SK-N-SH (cell line): ENCODE measurements around the gene STK16. TPM values are rescaled to one million over a fixed set of nuclear protein-coding genes. Genes with fewer than 3 reads are reported as not detected.

Experiments used
- CTCF ChIA-PET: fragments of 300-600, 350-600 bp; formaldehyde crosslinking; extraction: SDS; loops from one replicate; lab custom pipeline; 2021; lab: Yijun Ruan, JAX
- POLR2A ChIA-PET: fragments of 350-600 bp; sonication (Branson Sonifier 250); formaldehyde crosslinking; extraction: SDS; loops from one replicate; lab custom pipeline; 2020; ENCODE audit warnings: antibody characterized with exemption, inconsistent platforms; lab: Yijun Ruan, JAX
- DNase-seq: peaks from one replicate; pipeline ENCODE4 v3.0.0; 2012
- H2AFZ ChIP-seq: fragments of 200-600 bp; sonication (generic); 2 replicates; pipeline ENCODE4 v1.8.1; 2016; ENCODE audit warnings: antibody characterized with exemption, mild to moderate bottlenecking, low read depth
- H3F3A ChIP-seq: fragments of 200-600 bp; sonication (generic); replicated peaks from 2 replicates; pipeline ENCODE3; 2016; ENCODE audit warnings: antibody characterized with exemption, mild to moderate bottlenecking; ENCODE audit not compliant: insufficient read depth
- H3K27ac ChIP-seq, 2 experiments: fragments of 200-500 bp in 1 of 2; fragments of 200-600 bp in 1 of 2; sonication (Bioruptor generic) in 1 of 2; sonication (generic), shearing (Covaris generic) in 1 of 2; 2 replicates each; pipeline versions ENCODE4 v1.5.1 to v1.6.1; 2014 to 2016; ENCODE audit warnings: low read depth in 2 of 2, inconsistent platforms in 1 of 2, low read length in 1 of 2, mild to moderate bottlenecking in 1 of 2, mixed read lengths in 1 of 2
- H3K27me3 ChIP-seq: fragments of 200-600 bp; sonication (generic), shearing (Covaris generic); 2 replicates; pipeline ENCODE4 v1.6.1; 2016; ENCODE audit warnings: mixed run types; ENCODE audit not compliant: insufficient read depth
- H3K36me3 ChIP-seq, 2 experiments: fragments of 200-500 bp in 1 of 2; fragments of 200-600 bp in 1 of 2; sonication (Bioruptor generic) in 1 of 2; sonication (generic) in 1 of 2; replicated peaks in 1 of 2; 2 replicates each; pipeline versions ENCODE3 to v1.5.1; 2014 to 2016; ENCODE audit warnings: low read length in 1 of 2, mild to moderate bottlenecking in 1 of 2; ENCODE audit not compliant: insufficient read depth in 2 of 2, control insufficient read depth in 1 of 2
- H3K4me1 ChIP-seq, 2 experiments: fragments of 200-500 bp in 1 of 2; fragments of 200-600 bp in 1 of 2; sonication (Bioruptor generic) in 1 of 2; sonication (generic), shearing (Covaris generic) in 1 of 2; 2 replicates each; pipeline versions ENCODE4 v1.5.1 to v1.6.1; 2014 to 2016; ENCODE audit warnings: low read depth in 1 of 2, low read length in 1 of 2, mixed run types in 1 of 2; ENCODE audit not compliant: insufficient read depth in 2 of 2, control insufficient read depth in 1 of 2
- H3K4me2 ChIP-seq: fragments of 200-600 bp; sonication (generic), shearing (Covaris generic); 2 replicates; pipeline ENCODE4 v1.6.1; 2017; ENCODE audit warnings: mixed run types
- H3K4me3 ChIP-seq, 2 experiments: fragments of 200-500 bp in 1 of 2; fragments of 200-600 bp in 1 of 2; sonication (Bioruptor generic) in 1 of 2; sonication (generic), shearing (Covaris generic) in 1 of 2; 2 replicates each; pipeline versions ENCODE4 v1.5.1 to v1.8.1; 2014 to 2016; ENCODE audit warnings: low read depth in 2 of 2, inconsistent platforms in 1 of 2, low read length in 1 of 2, mild to moderate bottlenecking in 1 of 2, mixed read lengths in 1 of 2, moderate library complexity in 1 of 2
- H3K79me2 ChIP-seq: fragments of 200-600 bp; sonication (generic); 2 replicates; pipeline ENCODE4 v1.8.1; 2017; ENCODE audit warnings: mild to moderate bottlenecking; ENCODE audit not compliant: insufficient read depth
- H3K9ac ChIP-seq: fragments of 200-600 bp; sonication (generic); 2 replicates; pipeline ENCODE4 v1.6.1; 2017; ENCODE audit warnings: mixed run types
- H3K9me2 ChIP-seq: fragments of 200-600 bp; sonication (generic); 2 replicates; pipeline ENCODE4 v1.6.1; 2017; ENCODE audit warnings: mixed run types
- H3K9me3 ChIP-seq: fragments of 200-600 bp; sonication (generic); 2 replicates; pipeline ENCODE4 v1.6.1; 2017; ENCODE audit warnings: mixed run types, mild to moderate bottlenecking, moderate library complexity
- H4K20me1 ChIP-seq: fragments of 200-600 bp; sonication (generic); 2 replicates; pipeline ENCODE4 v1.6.1; 2017; ENCODE audit warnings: mild to moderate bottlenecking, mixed run types; ENCODE audit not compliant: insufficient read depth
- EP300 ChIP-seq, 2 experiments: IDR thresholded peaks; 2 replicates each; pipeline versions ENCODE4 v1.4.0 to v1.6.1; 2012; ENCODE audit warnings: borderline replicate concordance in 1 of 2, low read depth in 1 of 2, low read length in 1 of 2
- EZH2phosphoT487 ChIP-seq: fragments of 200-600 bp; sonication (generic); IDR thresholded peaks from 2 replicates; pipeline ENCODE4 v1.6.1; 2017; ENCODE audit warnings: low read depth, mixed run types, mild to moderate bottlenecking, antibody characterized with exemption, moderate library complexity, borderline replicate concordance
- FOSL2 ChIP-seq: IDR thresholded peaks from 2 replicates; pipeline ENCODE4 v1.4.0; 2012; ENCODE audit warnings: low read depth, mild to moderate bottlenecking, moderate library complexity, borderline replicate concordance
- FOXM1 ChIP-seq: IDR thresholded peaks from 2 replicates; pipeline ENCODE4 v1.4.0; 2012; ENCODE audit warnings: low read depth, mild to moderate bottlenecking
- IRF3 ChIP-seq: fragments of 150-350 bp; IDR thresholded peaks from 2 replicates; pipeline ENCODE4 v1.6.1; 2016; ENCODE audit warnings: mild to moderate bottlenecking, low read depth, low read length
- MEF2A ChIP-seq: IDR thresholded peaks from 2 replicates; pipeline ENCODE4 v1.4.0; 2012; ENCODE audit warnings: low read depth, borderline replicate concordance
- PBX3 ChIP-seq: IDR thresholded peaks from 2 replicates; pipeline ENCODE4; 2012
- RCOR1 ChIP-seq: fragments of 150-350 bp; IDR thresholded peaks from 2 replicates; pipeline ENCODE4 v1.6.1; 2017; ENCODE audit warnings: antibody characterized with exemption, low read length
- RFX5 ChIP-seq: IDR thresholded peaks from 2 replicates; pipeline ENCODE4 v1.6.1; 2012; ENCODE audit warnings: mild to moderate bottlenecking, improper control_type of control experiment, low read length
- SMC3 ChIP-seq: IDR thresholded peaks from 2 replicates; pipeline ENCODE4 v1.6.1; 2012; ENCODE audit warnings: low read depth, low read length, improper control_type of control experiment
- TCF12 ChIP-seq: IDR thresholded peaks from 2 replicates; pipeline ENCODE4 v1.4.0; 2012
- TEAD4 ChIP-seq: IDR thresholded peaks from 2 replicates; pipeline ENCODE4 v1.4.0; 2012; ENCODE audit warnings: mild to moderate bottlenecking, borderline replicate concordance; ENCODE audit not compliant: insufficient read depth
- USF1 ChIP-seq: IDR thresholded peaks from 2 replicates; pipeline ENCODE4 v1.4.0; 2012; ENCODE audit warnings: low read depth, borderline replicate concordance
- YY1 ChIP-seq: IDR thresholded peaks from 2 replicates; pipeline ENCODE4 v1.4.0; 2012; ENCODE audit warnings: low read depth, mild to moderate bottlenecking
- ZBTB33 ChIP-seq: IDR thresholded peaks from 2 replicates; pipeline ENCODE4 v1.4.0; 2012; ENCODE audit warnings: low read depth, borderline replicate concordance
- WGBS: methylation state at CpG from one replicate; pipeline ENCODE4 v1.1.6; 2017; ENCODE audit warnings: low lambda C conversion rate; 5-methylcytosine and 5-hydroxymethylcytosine counted together
- polyA plus RNA-seq, 3 experiments: library from polyadenylated mRNA; depleted of rRNA; stranded (reverse); fragments of >200 nt; gene quantifications; 2 replicates each; pipeline ENCODE4 v1.2.3, GENCODE V29; 2012

STK16 gene
- polyA plus RNA-seq, 1 of the 3 experiments (the other 2 are of a cell fraction) = 57.6 TPM

GRCh38 chr2:219285373-219285735 lies 40.1 kb downstream of the STK16 start:
- DNase-seq = no peak
- Histone ChIP-seq H3K27ac (no peak overlapping the region), H2AFZ (no peak overlapping the region), H3K9me2 (no peaks in the 10 kb centered on the region), H4K20me1 (no peaks in the 10 kb centered on the region), H3K27me3 (no peaks in the 10 kb centered on the region), H3K4me2 (no peak overlapping the region), H3K36me3 (peaks cover 14 to 37% of the 10 kb centered on the region in 2 experiments), H3F3A (peaks cover 12% of the 10 kb centered on the region), H3K4me1 (peaks cover 5 to 8% of the 10 kb centered on the region in 2 experiments; a peak in 1 of 4 replicates), H3K4me3 (no peak overlapping the region), H3K9me3 (no peaks in the 10 kb centered on the region), H3K9ac (no peak overlapping the region), H3K79me2 (peaks cover under 1% of the 10 kb centered on the region; the same call in 1 of the 2 replicates)
- POLR2A ChIA-PET = interaction anchor here (1.0 kb wide), 1 partner anchor 34 kb away, joined by 3 read pairs; no protein-coding TSS in a partner anchor
- CTCF ChIA-PET = interaction anchor here (1.2 to 15.4 kb wide), 3 partner anchors 7 to 30 kb away, joined by 3 to 312 read pairs (median 6); no protein-coding TSS in a partner anchor
- TF ChIP-seq IRF3 = no peak
- TF ChIP-seq SMC3 = no peak
- TF ChIP-seq USF1 = no peak
- no peak for TF ChIP-seq EP300 (IDR thresholded peaks at IDR 0.05; ENCODE audit: borderline replicate concordance in 1 of 2, low read depth in 1 of 2, low read length in 1 of 2)
- no peak for TF ChIP-seq TEAD4
- no peak for TF ChIP-seq YY1
- no peak for TF ChIP-seq MEF2A
- TF ChIP-seq RCOR1 = no peak
- TF ChIP-seq EZH2phosphoT487 = no peak
- TF ChIP-seq TCF12 = no peak
- no peak for TF ChIP-seq FOSL2
- TF ChIP-seq RFX5 = no peak
- TF ChIP-seq PBX3 = no peak
- TF ChIP-seq FOXM1 = no peak
- TF ChIP-seq ZBTB33 = no peak
- 94% methylated on average over 11 of the region's 12 CpGs for WGBS
